ENCODE data around the gene STYX. TPM values are rescaled to one million over a fixed set of nuclear protein-coding genes. Genes with fewer than 3 reads are reported as not detected.

The STYX gene
- total RNA-seq, 1 donor from 2014 or later, result 11.3 TPM

Other genes starting within 250 kb of the STYX start
- gene TXNDC16, start 177.7 kb upstream of the STYX start, total RNA-seq, result 15.2 TPM
- gene GPR137C, start 177.3 kb upstream of the STYX start, total RNA-seq, result 1.1 TPM
- 42.5 TPM for gene ERO1A, start 34.6 kb upstream of the STYX start, total RNA-seq
- gene PSMC6, start 23.0 kb upstream of the STYX start, total RNA-seq, result 79.1 TPM
- 14.9 TPM for gene GNPNAT1, start 61.4 kb downstream of the STYX start, total RNA-seq
- gene FERMT2, start 220.9 kb downstream of the STYX start, total RNA-seq, result 210 TPM

Data from sciatic nerve (tissue), 1 donor.